Stimulated activated CD8-positive, alpha-beta memory T cell treated with anti-CD3 and anti-CD28 coated beads, Interleukin-12 subunit alpha, Interleukin-12 subunit beta, amount 100 ng/mL, for 24 hours (primary cell): ENCODE measurements around the gene HNF1A.

Source experiments
- DNase-seq: peaks from one replicate; pipeline ENCODE4 v3.0.0-alpha.2; 2020; ENCODE audit errors: extremely low read depth

HNF1A gene

GRCh38 chr12:120959111-120959878, 19.0 kb upstream of the HNF1A start:
- no peak for DNase-seq

DNA sequence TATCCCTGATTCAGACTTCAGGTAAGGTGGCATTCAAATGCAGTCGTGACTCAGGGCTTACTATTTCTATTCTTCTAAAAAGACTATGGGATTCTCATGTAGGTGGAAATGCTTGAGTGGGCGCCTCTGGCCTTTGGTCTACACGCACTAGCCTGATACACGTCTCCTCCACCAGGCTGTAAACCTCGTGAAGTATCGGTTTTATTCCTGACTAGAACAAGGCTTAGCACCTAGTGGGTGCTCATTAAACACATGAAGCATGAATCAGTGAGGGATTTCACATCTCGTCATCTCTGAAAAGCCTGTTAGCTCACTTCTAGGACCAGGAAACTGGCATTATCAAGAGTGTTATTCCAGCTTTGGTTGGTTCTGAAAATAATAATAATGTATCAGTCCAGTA, 17.7 kb upstream of the HNF1A start:
- DNase-seq, result no peak

DNA sequence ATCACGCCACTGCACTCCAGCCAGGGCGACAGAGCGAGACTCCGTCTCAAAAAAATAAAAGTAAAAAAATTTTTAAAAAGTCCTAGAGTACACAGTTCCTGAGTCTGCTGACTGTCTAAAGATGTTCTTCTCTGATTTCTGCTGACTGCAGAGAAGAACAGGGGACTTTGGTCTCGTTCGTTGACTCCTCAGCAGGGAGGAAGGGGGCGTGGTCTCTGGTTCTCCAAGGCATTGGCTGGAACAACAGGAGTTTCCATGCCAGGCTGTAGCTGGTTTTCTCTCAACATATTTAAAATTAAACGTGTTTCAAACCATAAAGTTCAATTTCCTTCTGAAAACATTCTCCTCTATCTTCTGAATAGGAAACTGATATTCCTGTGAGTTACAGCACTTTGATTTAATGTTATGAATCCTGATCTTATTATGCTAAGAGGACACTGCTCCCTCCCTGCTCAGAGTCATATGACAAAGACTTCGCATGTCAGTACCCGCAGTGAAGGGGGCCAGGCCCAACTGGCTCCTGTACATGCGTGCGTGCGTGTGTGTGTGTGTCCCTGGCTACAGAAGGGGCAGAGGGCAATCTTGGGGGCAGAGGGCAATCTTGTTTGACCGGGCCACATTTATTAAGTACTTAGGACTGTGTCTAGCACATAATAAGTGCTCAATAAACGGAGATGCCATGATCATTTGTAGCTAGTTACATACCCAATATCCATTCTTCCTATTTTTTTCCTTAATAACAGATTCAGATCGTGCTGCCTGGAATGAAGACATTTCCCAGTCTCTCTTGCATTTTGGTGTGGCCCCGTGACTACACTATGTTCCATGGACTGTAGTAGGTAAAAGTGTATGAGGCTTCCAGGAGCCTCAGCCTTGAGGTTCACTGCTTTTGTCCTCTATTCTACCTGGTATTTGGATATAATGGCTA, 16.5 kb upstream of the HNF1A start:
- no peak for DNase-seq

DNA sequence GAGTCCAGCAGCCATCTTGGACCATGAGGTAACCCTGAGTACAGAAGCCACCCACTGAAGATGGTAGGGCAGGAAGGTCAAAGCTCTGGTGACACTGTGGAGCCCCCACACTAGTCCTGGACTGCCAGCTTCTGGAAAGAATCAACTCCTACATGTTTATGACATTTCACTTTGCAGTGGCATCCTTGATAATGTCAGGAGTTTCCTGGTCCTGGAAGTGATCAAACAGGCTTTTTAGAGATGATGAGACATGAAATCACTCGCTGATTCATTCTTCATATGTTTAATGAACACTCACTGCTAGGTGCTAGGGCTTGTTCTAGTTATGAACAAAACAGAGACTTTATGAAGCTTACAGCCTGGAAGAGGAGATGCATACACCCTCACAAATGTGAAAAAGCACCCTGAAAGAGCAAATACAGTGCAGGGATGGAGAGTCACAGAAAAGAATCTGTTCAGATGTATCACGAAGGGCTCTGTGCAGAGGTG, 15.8 kb upstream of the HNF1A start:
- DNase-seq, result no peak

- no peak for DNase-seq
Measured at GRCh38 chr12:120964298-120964697, 14.0 kb upstream of the HNF1A start.

DNA sequence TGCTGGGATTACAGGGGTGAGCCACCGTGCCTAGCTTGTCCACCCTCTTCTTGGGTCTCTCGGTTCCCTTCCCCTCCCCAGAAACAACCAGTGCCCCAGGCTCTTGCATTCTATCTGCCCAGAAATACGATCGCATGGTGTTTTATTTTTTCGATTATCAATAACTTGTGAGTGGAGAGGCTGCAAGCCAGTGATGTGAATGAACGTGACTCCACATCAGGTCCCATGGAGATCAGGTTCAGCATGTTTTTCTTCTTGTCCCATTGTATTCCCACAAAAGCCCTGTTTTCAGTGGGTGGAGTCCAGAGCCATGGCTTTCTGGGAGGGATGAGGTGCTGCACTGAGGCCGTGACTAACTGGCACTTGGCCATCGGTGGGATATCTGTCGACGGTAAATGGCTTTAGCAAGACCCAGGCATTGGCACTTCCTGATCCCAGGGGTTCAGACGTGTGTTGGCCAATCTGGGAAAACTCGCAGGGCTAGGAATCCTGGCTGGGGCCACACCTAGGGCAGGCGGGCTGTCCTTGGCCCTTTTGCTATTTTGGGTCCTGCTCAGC, 12.7 kb upstream of the HNF1A start:
- DNase-seq, result no peak

DNA sequence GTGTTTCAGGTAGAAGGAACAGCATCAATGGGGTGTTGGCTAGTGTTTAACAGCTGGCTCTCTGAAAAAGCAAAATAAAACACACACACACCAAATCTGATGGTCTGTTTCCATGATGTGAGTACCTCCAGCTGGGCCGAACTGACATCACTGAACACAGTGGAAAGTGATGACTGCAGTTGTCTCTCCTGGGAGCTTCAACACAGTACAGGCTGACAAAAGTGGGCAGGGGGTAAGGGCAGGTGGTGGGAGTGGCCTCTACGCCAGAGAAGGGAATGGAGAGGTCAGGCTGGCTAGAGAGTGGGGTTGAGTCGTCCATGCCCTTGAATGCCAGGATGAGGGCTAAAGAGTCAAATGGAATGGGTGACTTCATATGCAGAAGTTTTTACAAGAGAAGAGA, 8.0 kb upstream of the HNF1A start:
- no peak for DNase-seq

- DNase-seq, result no peak
Measured at GRCh38 chr12:120971299-120972180, 6.8 kb upstream of the HNF1A start.

DNA sequence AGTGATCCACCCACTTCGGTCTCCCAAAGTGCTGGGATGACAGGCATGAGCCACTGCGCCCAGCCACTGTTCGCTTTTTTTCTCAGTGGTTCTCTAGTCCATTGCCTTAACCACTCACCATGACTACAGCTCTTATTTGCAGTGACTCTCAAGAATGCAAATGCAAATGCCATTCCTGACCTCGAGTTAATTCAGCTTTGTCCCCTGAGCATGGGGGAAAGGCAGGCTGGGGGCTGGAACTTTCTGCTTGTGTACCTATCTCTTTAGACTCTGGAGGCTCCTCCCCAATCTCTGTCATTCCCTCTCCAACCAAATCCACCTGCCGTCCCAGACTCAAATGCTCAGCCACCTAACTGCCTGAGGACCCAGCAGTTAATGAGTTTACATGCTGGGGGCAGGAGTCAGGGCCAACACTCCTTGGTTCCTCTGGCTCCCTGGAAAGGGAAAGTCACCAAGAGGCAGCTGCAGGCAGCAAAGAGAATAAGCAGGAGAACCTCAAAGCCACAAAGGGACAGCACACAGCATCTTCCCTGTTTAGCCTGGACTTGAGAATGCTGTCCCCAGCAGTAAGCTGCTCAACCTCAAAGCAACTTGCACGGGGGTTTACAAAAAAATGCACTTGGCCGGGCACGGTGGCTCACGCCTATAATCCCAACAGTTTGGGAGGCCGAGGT, 5.3 kb upstream of the HNF1A start:
- DNase-seq, result no peak

GRCh38 chr12:120977531-120978295, 630 bp upstream of the HNF1A start:
- no peak for DNase-seq

GRCh38 chr12:120979220-120979861, 998 bp downstream of the HNF1A start:
- DNase-seq, result no peak

- DNase-seq, result no peak
Measured at GRCh38 chr12:120979862-120980696, 1.7 kb downstream of the HNF1A start.

GRCh38 chr12:120980800-120981368, 2.5 kb downstream of the HNF1A start:
- DNase-seq, result no peak

GRCh38 chr12:120981407-120981941, 3.1 kb downstream of the HNF1A start:
- no peak for DNase-seq

GRCh38 chr12:120982659-120983058, 4.3 kb downstream of the HNF1A start:
- DNase-seq, result no peak

DNA sequence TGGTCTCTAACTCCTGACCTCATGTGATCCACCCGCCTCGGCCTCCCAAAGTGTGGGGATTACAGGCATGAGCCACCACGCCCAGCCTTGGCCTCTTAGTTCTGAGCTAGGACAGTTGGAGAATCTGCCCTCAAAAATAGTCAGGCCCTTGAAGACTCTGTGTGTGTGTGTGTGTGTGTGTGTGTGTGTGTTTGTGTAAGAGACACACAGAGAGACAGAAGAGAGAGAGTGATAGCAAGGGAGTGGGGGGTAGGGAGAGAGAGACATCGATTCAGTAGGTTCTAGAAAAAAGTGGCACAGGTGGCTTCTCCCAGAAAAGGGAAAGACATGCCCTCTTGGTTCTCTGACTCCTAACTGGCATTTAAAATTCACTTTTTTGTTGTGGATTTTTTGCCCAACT, 5.4 kb downstream of the HNF1A start:
- DNase-seq, result no peak

DNA sequence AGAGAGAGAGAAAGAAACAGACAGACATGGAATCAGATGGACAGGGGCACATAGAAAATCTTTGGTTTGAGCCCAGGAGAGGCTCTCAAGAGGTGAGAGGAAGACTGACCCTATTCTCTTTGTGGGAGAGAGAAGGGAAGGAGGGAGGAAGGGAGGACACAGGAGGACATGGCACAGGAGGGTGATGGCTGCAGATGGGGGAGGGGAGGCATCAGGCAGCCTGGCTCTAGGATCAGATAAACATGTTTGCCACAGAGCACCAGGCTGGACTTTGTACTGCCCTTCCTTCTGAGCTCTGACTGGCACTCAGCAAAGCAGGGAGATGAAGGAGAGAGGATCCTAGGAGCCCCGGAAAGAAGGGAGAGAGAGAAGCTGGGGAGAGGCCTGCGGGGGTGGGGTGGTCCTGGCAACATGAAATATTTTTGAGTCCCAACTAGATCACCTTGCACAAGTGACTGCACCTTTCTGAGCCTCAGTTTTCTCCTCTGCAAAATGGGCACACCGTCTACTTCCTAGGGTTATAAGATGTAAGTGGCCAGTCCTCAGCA, 6.1 kb downstream of the HNF1A start:
- no peak for DNase-seq

DNA sequence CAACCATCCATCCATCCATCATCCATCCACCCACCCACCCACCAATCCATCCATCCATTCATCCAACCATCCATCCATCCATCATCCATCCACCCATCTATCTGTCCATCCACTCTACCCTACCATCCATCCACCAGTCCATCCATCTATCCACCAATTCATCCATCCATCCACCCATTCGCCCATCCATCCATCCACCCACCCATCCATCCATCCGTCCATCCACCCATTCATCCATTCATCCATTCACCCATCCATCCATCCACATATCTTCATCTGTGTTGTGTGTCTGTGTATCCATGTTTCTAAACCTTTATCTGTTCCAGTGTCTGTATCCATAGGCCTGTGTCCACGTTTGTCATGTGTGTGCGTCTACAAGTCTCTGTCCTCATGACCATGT, 9.9 kb downstream of the HNF1A start:
- DNase-seq, result no peak
